ENCODE measurements around the gene GPATCH8. TPM values are rescaled to one million over a fixed set of nuclear protein-coding genes. Genes with fewer than 3 reads are reported as not detected.

The GPATCH8 gene
- total RNA-seq, 1 donor from 2014 or later: 16.6 TPM

GRCh38 chr17:44385287-44386181 is 117.7 kb downstream of the GPATCH8 start:
- Histone ChIP-seq H3K27ac (replicated peaks) (no peak overlapping the region), H3K9me3 (replicated peaks) (no peaks in the 10 kb centered on the region), H3K4me1 (peaks cover 21% of the 10 kb centered on the region), H3K4me3 (peak overlapping the region; percentile 72), H3K36me3 (peaks cover 3% of the 10 kb centered on the region), H3K27me3 (ENCODE audit: low read depth) (peaks cover 40% of the 10 kb centered on the region)
- no peak for TF ChIP-seq CTCF (IDR thresholded peaks at IDR 0.05; ENCODE audit: borderline replicate concordance)
- DNase-seq: peak; percentile 83
- intact Hi-C loops (cut with micrococcal nuclease): no loop called here

- TF ChIP-seq CTCF (IDR thresholded peaks at IDR 0.05; ENCODE audit: borderline replicate concordance): no peak
- Histone ChIP-seq H3K4me3 (peak overlapping the region; percentile 72), H3K27ac (replicated peaks) (no peak overlapping the region), H3K4me1 (peaks cover 21% of the 10 kb centered on the region), H3K9me3 (replicated peaks) (no peaks in the 10 kb centered on the region), H3K36me3 (no peaks in the 10 kb centered on the region), H3K27me3 (ENCODE audit: low read depth) (peaks cover 41% of the 10 kb centered on the region)
- intact Hi-C loops (cut with micrococcal nuclease): no loop called here
- no peak for DNase-seq
These were observed 118.4 kb downstream of the GPATCH8 start for GRCh38 chr17:44384823-44385286.

- intact Hi-C loops (cut with micrococcal nuclease): no loop called here
- H3K36me3 ChIP-seq: no peaks in the 10 kb centered on the region
- H3K4me1 ChIP-seq: peaks cover 21% of the 10 kb centered on the region
- no peak overlapping the region for H3K27ac ChIP-seq (replicated peaks)
- TF ChIP-seq CTCF (IDR thresholded peaks at IDR 0.05; ENCODE audit: borderline replicate concordance): no peak
- peaks cover 41% of the 10 kb centered on the region for H3K27me3 ChIP-seq (ENCODE audit: low read depth)
- H3K4me3 ChIP-seq: peak overlapping the region; percentile 72
- no peak for DNase-seq
- H3K9me3 ChIP-seq (replicated peaks): no peaks in the 10 kb centered on the region
These were observed 118.9 kb downstream of the GPATCH8 start for GRCh38 chr17:44384281-44384822.

GRCh38 chr17:44383861-44384260 is 119.3 kb downstream of the GPATCH8 start:
- no peak for TF ChIP-seq CTCF (IDR thresholded peaks at IDR 0.05; ENCODE audit: borderline replicate concordance)
- Histone ChIP-seq H3K27ac (replicated peaks) (no peak overlapping the region), H3K4me1 (peaks cover 21% of the 10 kb centered on the region), H3K27me3 (ENCODE audit: low read depth) (peaks cover 41% of the 10 kb centered on the region), H3K9me3 (replicated peaks) (no peaks in the 10 kb centered on the region), H3K4me3 (no peak overlapping the region), H3K36me3 (no peaks in the 10 kb centered on the region)
- DNase-seq: no peak
- intact Hi-C loops (cut with micrococcal nuclease): no loop called here

GRCh38 chr17:44383363-44383762 is 119.8 kb downstream of the GPATCH8 start:
- Histone ChIP-seq H3K36me3 (no peaks in the 10 kb centered on the region), H3K27me3 (ENCODE audit: low read depth) (peaks cover 41% of the 10 kb centered on the region), H3K9me3 (replicated peaks) (no peaks in the 10 kb centered on the region), H3K4me1 (peaks cover 21% of the 10 kb centered on the region), H3K4me3 (no peak overlapping the region), H3K27ac (replicated peaks) (no peak overlapping the region)
- no peak for DNase-seq
- intact Hi-C loops (cut with micrococcal nuclease): no loop called here
- TF ChIP-seq CTCF (IDR thresholded peaks at IDR 0.05; ENCODE audit: borderline replicate concordance): no peak

Measured in left ventricle myocardium inferior (tissue), 1 donor.